GM21576 (cell line): ENCODE data around the gene ZNF169.
"Not testable (repeated sequence)": the region's sequence is repeated elsewhere in the genome, so short reads cannot be mapped to it uniquely, and the experiment has no call there.

Source experiments
- ATAC-seq: cut with Tn5 transposase; IDR thresholded peaks from one replicate; pipeline ENCODE4 v1.9.1; 2021; ENCODE audit warnings: mild to moderate bottlenecking, moderate library complexity; ENCODE audit not compliant: unreplicated experiment

The ZNF169 gene

GRCh38 chr9:94341703-94342102 lies 82.6 kb downstream of the ZNF169 start:
- ATAC-seq: not testable (repeated sequence)

- ATAC-seq: not testable (repeated sequence)
Observed at GRCh38 chr9:94347451-94347850, 88.4 kb downstream of the ZNF169 start.

- ATAC-seq: not testable (repeated sequence)
Observed at GRCh38 chr9:94348754-94349153, 89.7 kb downstream of the ZNF169 start.
